HG03520 (cell line): Measurements from ENCODE around the gene GUCA1C.

Source experiments
- ATAC-seq: cut with Tn5 transposase; IDR thresholded peaks from one replicate; pipeline ENCODE4 v1.9.1; 2021; ENCODE audit warnings: mild to moderate bottlenecking, moderate library complexity; ENCODE audit not compliant: unreplicated experiment

Gene GUCA1C

GRCh38 chr3:108953700-108954099, at the start of gene GUCA1C:
TSS of gene GUCA1C (minus strand) at chr3:108953879. CDS start at chr3:108953762, 117 bp downstream.
- no peak for ATAC-seq

GRCh38 chr3:108998436-108998835, 44.8 kb upstream of the GUCA1C start:
- no peak for ATAC-seq

GRCh38 chr3:108985844-108986243, 32.2 kb upstream of the GUCA1C start:
- no peak for ATAC-seq

GRCh38 chr3:108983051-108983450, 29.4 kb upstream of the GUCA1C start:
- no peak for ATAC-seq

- ATAC-seq, result no peak
Observed at GRCh38 chr3:108976058-108976457, 22.4 kb upstream of the GUCA1C start.

GRCh38 chr3:108973019-108973418, 19.3 kb upstream of the GUCA1C start:
- ATAC-seq, result no peak

- ATAC-seq, result no peak
Observed at GRCh38 chr3:108972482-108972881, 18.8 kb upstream of the GUCA1C start.

GRCh38 chr3:108970561-108970960, 16.9 kb upstream of the GUCA1C start:
- ATAC-seq, result no peak

GRCh38 chr3:108966773-108967172, 13.1 kb upstream of the GUCA1C start:
- ATAC-seq, result no peak

- ATAC-seq, result no peak
Observed at GRCh38 chr3:108959017-108959416, 5.3 kb upstream of the GUCA1C start.

- ATAC-seq, result no peak
Observed at GRCh38 chr3:108953210-108953609, 469 bp downstream of the GUCA1C start.

GRCh38 chr3:108951820-108952501, 1.7 kb downstream of the GUCA1C start:
- no peak for ATAC-seq

- no peak for ATAC-seq
Observed at GRCh38 chr3:108947855-108948254, 5.8 kb downstream of the GUCA1C start.

- no peak for ATAC-seq
Observed at GRCh38 chr3:108946292-108947285, 7.1 kb downstream of the GUCA1C start.

GRCh38 chr3:108940568-108941263, 13.0 kb downstream of the GUCA1C start:
- ATAC-seq, result no peak

GRCh38 chr3:108940166-108940565, 13.5 kb downstream of the GUCA1C start:
- ATAC-seq, result no peak

GRCh38 chr3:108936924-108937689, 16.6 kb downstream of the GUCA1C start:
- no peak for ATAC-seq

GRCh38 chr3:108931035-108931434, 22.6 kb downstream of the GUCA1C start:
- ATAC-seq, result no peak

GRCh38 chr3:108918866-108919265, 34.8 kb downstream of the GUCA1C start:
- ATAC-seq, result no peak

GRCh38 chr3:108914774-108915641, 38.7 kb downstream of the GUCA1C start:
- ATAC-seq, result peak; percentile 93
